ENCODE data around the gene ZCCHC9. TPM values are rescaled to one million over a fixed set of nuclear protein-coding genes. Genes with fewer than 3 reads are reported as not detected.
A peak's percentile ranks its signal among the peaks of the same experiment; 100 is the strongest.
"Not testable (repeated sequence)": the region's sequence is repeated elsewhere in the genome, so short reads cannot be mapped to it uniquely, and the experiment has no call there.

ZCCHC9 gene, protein sequence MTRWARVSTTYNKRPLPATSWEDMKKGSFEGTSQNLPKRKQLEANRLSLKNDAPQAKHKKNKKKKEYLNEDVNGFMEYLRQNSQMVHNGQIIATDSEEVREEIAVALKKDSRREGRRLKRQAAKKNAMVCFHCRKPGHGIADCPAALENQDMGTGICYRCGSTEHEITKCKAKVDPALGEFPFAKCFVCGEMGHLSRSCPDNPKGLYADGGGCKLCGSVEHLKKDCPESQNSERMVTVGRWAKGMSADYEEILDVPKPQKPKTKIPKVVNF
- total RNA-seq, result 10 to 100 TPM; 42.6 to 49.1 TPM

DNA sequence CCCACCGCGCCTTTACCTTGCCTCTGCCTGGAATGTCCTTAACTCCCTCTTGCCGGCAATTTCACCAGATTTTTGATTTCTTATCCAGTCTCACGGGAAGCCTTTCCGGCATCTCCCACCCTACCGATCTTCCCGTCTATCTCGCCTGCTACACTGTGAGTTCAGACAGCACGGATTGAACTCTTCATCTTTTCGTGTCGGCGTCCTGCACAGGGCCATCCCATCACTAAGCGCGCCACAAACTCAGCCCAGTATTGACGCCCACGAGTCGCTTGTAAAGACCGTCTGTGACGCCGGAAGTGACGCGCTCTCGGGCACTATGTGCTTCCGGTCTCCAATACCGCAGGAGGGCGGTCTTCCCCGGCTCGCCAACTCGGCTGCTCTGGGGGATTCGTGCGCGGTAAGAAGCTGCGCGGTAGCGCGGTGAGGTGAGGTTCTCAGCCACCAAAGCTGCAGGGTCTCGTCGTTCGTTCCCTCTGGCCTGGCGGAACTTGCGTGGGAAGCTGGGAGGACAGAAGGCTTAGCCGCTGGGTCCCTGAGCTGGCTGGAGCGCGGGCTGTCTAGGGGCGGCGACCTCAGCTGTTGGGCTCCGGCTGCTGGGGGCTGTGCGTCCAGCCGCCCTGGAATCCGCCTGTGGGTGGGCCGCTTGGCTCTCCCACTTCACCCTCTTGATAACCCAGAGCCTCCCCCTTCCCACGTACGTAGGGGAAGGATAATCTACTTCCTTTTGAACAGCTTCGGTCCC, at the start of gene ZCCHC9:
TSS of gene ZCCHC9 (plus strand) at position 317 of the 745 bp plus-strand sequence. CDS start 3,171 bp downstream, outside the sequence.
- Mint-ChIP-seq H3K4me3 (peak within 1 kb of the TSS; percentile 92), H3K27ac (peak within 1 kb of the TSS; percentile 92), H3K9me3 (no peaks in the 10 kb centered on the region), H3K4me1 (ENCODE audit: low read depth) (peaks cover 61% of the 10 kb centered on the region), H3K27me3 (no peaks in the 10 kb centered on the region), H3K36me3 (peaks cover 12% of the 10 kb centered on the region)
- ChIA-PET CTCF (interaction anchor here (0.6 to 1.9 kb wide), 9 partner anchors 9 to 107 kb away, joined by 3 to 10 read pairs (median 3); no protein-coding TSS in a partner anchor), POLR2A (interaction anchor here (0.5 to 1.8 kb wide), 3 partner anchors 14 to 1774 kb away, joined by 3 to 9 read pairs (median 4); partner anchors contain the start of genes DHFR and MSH3)
- peak; percentile 96 for DNase-seq
- intact Hi-C loops (cut with micrococcal nuclease), result loop anchor here (1.0 to 10.0 kb wide), 9 partner anchors 119 to 977 kb away; partner anchors contain the start of genes DHFR, MSH3, RASGRF2 and RPS23

DNA sequence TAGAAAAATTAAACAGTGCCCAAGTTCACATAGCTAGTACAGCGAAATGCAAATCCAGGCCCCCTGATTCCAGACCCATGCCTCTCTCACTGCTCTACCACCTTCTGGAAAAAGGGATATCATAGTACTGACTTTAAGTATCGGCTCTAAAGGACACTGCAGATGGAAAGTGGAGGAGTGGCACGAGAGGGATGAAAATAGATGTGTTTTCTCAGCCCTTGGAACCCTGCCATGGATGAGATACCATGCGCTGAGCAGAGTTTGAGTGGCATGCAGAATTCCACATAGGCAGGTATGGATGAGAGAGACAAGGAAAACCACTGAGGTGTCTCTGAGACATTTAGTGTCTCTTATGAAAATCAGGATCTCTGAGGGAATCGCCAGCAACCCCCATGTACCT, 49.5 kb upstream of the ZCCHC9 start:
- CTCF ChIA-PET, result interaction anchor here (0.9 kb wide), 1 partner anchor 9 kb away, joined by 3 read pairs; no protein-coding TSS in a partner anchor
- Mint-ChIP-seq H3K9me3 (no peaks in the 10 kb centered on the region), H3K27me3 (no peaks in the 10 kb centered on the region), H3K36me3 (peaks cover 4% of the 10 kb centered on the region), H3K27ac (no peak overlapping the region), H3K4me3 (no peak overlapping the region), H3K4me1 (ENCODE audit: low read depth) (peaks cover 2% of the 10 kb centered on the region)
- no peak for DNase-seq
- intact Hi-C loops (cut with micrococcal nuclease), result no loop called here
- POLR2A ChIA-PET, result no interaction called here

DNA sequence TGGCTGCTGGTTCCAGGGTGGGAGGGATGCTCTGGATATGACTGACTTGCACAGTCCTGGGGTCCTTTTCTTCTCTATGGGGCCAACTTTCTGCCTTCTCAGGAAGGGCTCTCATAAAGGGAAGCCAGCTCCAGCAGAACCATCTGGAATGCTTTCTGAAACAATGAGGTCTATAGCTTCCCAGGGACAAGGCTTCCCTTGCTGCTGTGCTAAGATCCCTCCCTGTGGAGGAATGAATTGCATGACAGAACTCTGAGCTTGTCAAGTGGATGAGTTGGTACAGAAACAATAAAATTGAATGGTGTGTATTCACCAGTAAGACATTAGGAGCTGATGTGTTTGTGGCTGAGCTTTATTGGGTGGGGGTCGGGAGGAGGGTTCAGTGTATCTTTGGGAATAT, 48.5 kb upstream of the ZCCHC9 start:
- ChIA-PET POLR2A (no interaction called here), CTCF (interaction anchor here (0.9 to 1.4 kb wide), 2 partner anchors 10 to 87 kb away, joined by 3 read pairs; no protein-coding TSS in a partner anchor)
- Mint-ChIP-seq H3K9me3 (no peaks in the 10 kb centered on the region), H3K27ac (no peak overlapping the region), H3K36me3 (peaks cover 7% of the 10 kb centered on the region), H3K4me1 (ENCODE audit: low read depth) (peaks cover 2% of the 10 kb centered on the region), H3K27me3 (no peaks in the 10 kb centered on the region), H3K4me3 (no peak overlapping the region)
- intact Hi-C loops (cut with micrococcal nuclease), result no loop called here
- DNase-seq, result no peak

DNA sequence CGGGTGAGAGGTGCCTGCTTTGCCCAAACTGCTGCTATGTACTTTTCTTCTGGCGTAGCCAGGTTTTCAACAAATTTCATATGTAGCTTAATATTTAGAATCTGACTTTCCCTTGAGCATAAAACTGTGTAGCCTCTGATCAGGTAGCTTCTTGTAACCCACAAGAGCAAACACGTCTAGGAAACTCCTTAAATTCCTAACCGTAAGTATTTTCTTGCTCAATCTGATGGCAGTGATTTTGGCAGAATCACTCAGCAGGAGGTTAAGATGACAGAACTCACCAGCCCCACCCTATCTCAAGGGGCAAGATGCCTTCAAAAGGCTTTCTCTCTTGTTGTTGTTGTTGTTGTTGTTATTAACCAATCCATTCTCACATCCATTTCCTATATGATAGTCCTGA, 47.5 kb upstream of the ZCCHC9 start:
- Mint-ChIP-seq H3K4me3 (no peak overlapping the region), H3K27me3 (no peaks in the 10 kb centered on the region), H3K4me1 (ENCODE audit: low read depth) (peaks cover 2% of the 10 kb centered on the region), H3K9me3 (no peaks in the 10 kb centered on the region), H3K27ac (no peak overlapping the region), H3K36me3 (peaks cover 7% of the 10 kb centered on the region)
- POLR2A ChIA-PET, result no interaction called here
- intact Hi-C loops (cut with micrococcal nuclease), result no loop called here
- CTCF ChIA-PET, result interaction anchor here (1.4 kb wide), 1 partner anchor 88 kb away, joined by 3 read pairs; no protein-coding TSS in a partner anchor
- no peak for DNase-seq

DNA sequence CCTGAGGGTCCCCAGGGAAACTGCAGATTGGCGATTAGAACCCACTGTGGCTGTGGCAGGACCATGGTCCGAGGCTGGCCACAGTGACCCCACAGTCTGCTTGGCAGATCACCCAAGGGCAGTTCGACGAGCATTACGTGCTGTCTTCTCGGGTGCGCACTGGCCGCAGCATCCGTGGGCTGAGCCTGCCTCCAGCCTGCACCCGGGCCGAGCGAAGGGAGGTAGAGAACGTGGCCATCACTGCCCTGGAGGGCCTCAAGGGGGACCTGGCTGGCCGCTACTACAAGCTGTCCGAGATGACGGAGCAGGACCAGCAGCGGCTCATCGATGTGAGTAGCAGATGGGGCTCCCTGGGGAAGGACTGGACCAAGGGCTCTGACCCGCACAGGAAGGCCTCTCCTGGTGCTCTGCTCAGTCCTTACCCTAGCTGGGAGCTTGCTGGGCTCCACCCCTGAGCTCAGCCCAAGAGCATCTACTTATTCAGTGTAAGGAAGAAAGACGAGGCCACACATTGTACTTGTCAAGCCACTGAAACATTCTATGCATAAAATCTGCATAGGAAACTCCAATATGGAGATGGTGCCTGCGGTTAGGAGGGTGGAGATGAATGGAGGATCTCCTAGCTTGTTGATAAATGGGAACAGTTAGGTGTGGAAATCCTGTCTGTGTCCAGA, 46.4 kb upstream of the ZCCHC9 start:
- intact Hi-C loops (cut with micrococcal nuclease), result no loop called here
- Mint-ChIP-seq H3K27ac (no peak overlapping the region), H3K4me1 (ENCODE audit: low read depth) (peaks cover 2% of the 10 kb centered on the region), H3K36me3 (peaks cover 14% of the 10 kb centered on the region), H3K27me3 (no peaks in the 10 kb centered on the region), H3K9me3 (peaks cover 5% of the 10 kb centered on the region), H3K4me3 (no peak overlapping the region)
- POLR2A ChIA-PET, result no interaction called here
- DNase-seq, result no peak
- CTCF ChIA-PET, result interaction anchor here (1.2 kb wide), 1 partner anchor 44 kb away, joined by 3 read pairs; no protein-coding TSS in a partner anchor

DNA sequence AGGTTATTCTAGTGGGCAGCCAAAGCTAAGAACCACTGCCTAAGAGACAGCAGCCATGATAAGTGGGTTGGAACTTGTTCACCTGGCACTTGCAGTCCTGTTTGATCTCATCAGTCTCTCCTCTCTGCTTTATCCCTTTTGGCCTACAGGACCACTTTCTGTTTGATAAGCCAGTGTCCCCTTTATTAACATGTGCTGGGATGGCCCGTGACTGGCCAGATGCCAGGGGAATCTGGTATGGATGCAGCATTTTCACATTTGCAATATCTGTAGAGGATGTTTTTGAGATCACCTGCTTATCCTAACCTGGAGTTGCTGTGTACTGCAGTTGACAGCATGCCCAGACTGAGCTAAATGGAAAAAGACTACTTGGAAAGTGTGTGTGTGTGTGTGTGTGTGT, 44.6 kb upstream of the ZCCHC9 start:
- Mint-ChIP-seq H3K27me3 (no peaks in the 10 kb centered on the region), H3K27ac (no peak overlapping the region), H3K9me3 (peaks cover 19% of the 10 kb centered on the region), H3K4me1 (ENCODE audit: low read depth) (peaks cover 2% of the 10 kb centered on the region), H3K4me3 (no peak overlapping the region), H3K36me3 (peaks cover 22% of the 10 kb centered on the region)
- intact Hi-C loops (cut with micrococcal nuclease), result no loop called here
- ChIA-PET POLR2A (interaction anchor here (0.6 kb wide), 1 partner anchor 719 kb away, joined by 4 read pairs; no protein-coding TSS in a partner anchor), CTCF (interaction anchor here (1.5 kb wide), 1 partner anchor 61 kb away, joined by 3 read pairs; no protein-coding TSS in a partner anchor)
- no peak for DNase-seq

DNA sequence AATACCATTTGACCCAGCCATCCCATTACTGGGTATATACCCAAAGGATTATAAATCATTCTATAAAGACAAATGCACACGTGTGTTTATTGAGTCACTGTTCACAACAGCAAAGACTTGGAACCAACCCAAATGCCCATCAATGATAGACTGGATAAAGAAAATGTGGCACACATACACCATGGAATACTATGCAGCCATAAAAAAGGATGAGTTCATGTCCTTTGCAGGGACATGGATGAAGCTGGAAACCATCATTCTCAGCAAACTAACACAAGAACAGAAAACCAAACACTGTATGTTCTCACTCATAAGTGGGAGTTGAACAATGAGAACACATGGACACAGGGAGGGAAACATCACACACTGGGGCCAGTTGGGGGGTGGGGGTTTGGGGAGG, 38.6 kb upstream of the ZCCHC9 start:
- H3K4me1 Mint-ChIP-seq (ENCODE audit: low read depth); CTCF ChIA-PET; intact Hi-C loops (cut with micrococcal nuclease); H3K4me3 Mint-ChIP-seq; POLR2A ChIA-PET; H3K27ac Mint-ChIP-seq; DNase-seq; H3K27me3 Mint-ChIP-seq: not testable (repeated sequence)
- Mint-ChIP-seq H3K36me3 (peaks cover 44% of the 10 kb centered on the region), H3K9me3 (peaks cover 36% of the 10 kb centered on the region)

DNA sequence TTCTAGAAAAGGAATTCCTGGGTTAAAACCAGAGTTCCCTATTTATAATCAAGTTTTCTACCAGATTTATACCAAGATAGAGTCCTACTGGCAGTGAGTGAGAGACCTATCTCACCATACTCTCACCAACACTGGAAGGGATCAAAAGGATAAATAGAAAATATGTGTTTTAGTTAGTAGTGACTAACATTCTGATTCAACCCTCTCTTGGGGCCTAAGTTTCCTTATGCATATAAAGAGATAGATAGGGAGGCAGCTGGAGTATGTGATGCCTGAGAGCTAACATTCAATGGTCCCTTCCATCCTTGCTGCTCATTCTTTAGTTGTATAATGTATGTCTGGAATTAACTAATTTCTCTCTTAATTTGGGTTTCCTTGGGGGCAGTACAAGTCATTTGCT, 36.3 kb upstream of the ZCCHC9 start:
- H3K4me3 Mint-ChIP-seq, result no peak overlapping the region
- ChIA-PET POLR2A (no interaction called here), CTCF (interaction anchor here (0.7 kb wide), 1 partner anchor 99 kb away, joined by 3 read pairs; no protein-coding TSS in a partner anchor)
- H3K9me3 Mint-ChIP-seq, result peaks cover 30% of the 10 kb centered on the region
- H3K27me3 Mint-ChIP-seq, result no peaks in the 10 kb centered on the region
- peaks cover 36% of the 10 kb centered on the region for H3K36me3 Mint-ChIP-seq
- H3K27ac Mint-ChIP-seq, result no peak overlapping the region
- intact Hi-C loops (cut with micrococcal nuclease), result no loop called here
- no peak for DNase-seq
- H3K4me1 Mint-ChIP-seq (ENCODE audit: low read depth), result no peaks in the 10 kb centered on the region

DNA sequence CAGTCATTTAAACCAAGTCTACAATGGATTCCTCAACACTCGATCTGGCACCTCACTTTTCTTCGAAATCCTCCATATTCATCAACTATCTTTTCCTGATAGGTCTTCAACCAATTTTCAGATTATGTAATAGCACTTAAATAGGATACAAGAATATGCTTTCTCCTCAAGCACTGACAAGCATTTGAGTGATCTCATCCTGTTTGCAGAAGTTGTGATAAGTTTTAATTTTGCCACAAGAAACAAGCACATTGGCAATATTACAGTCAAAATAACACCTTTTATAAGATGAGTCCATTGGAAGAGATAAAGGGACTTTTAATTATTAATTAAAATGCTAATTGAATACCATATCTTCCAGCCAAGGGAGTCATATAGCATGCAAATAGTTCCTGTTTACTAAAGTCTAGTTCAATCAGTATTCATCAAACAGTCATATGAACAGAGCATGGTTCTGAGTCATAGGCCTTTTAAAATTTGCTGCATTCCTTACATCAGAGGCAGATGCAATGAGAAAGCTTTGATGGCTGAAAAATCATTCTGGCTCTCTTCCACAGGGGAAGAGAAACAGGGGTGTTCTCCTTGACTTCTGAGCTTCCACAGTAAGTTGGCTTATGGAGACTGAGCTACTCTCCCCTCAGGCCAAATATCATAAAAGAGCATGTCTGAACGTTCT, 32.7 kb upstream of the ZCCHC9 start:
- H3K4me1 Mint-ChIP-seq (ENCODE audit: low read depth), result peaks cover 7% of the 10 kb centered on the region
- CTCF ChIA-PET, result interaction anchor here (1.5 kb wide), 1 partner anchor 31 kb away, joined by 5 read pairs; no protein-coding TSS in a partner anchor
- intact Hi-C loops (cut with micrococcal nuclease), result no loop called here
- H3K4me3 Mint-ChIP-seq, result no peak overlapping the region
- peaks cover 34% of the 10 kb centered on the region for H3K36me3 Mint-ChIP-seq
- POLR2A ChIA-PET, result no interaction called here
- H3K9me3 Mint-ChIP-seq, result peaks cover 23% of the 10 kb centered on the region
- no peak for DNase-seq
- H3K27ac Mint-ChIP-seq, result no peak overlapping the region
- H3K27me3 Mint-ChIP-seq, result no peaks in the 10 kb centered on the region

DNA sequence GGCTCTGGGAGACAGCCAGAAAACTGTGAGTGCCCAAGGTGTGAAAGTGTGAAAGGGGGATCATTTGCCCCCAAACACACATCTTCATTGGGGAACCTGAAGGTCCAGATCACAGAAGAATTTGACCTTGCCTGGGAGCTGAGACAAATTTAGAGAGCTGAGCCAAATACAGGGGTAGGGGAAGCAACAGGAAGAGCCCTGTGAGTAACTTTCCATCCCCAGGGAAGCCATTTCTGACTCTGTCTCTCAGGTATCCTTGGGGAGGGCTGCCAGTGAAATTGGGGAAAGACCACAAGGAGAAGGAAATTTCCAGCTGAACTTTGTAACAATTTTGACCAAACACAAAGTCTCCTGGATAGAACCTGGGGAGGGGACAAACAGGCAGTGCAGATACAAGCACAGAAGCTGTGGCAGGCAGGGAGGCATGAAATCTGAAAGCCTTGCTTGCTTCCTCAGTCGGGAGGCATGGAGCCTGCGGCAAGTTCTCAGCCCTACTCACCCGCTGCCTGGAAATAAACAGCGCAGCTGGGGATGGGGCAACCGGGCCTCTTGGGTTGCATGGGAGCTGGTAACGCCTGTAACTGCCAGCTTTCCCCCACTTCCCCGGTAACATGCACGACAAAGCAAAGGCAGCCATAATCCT, 31.5 kb upstream of the ZCCHC9 start:
- no peak for DNase-seq
- H3K36me3 Mint-ChIP-seq, result peaks cover 37% of the 10 kb centered on the region
- no peak overlapping the region for H3K4me3 Mint-ChIP-seq
- peaks cover 7% of the 10 kb centered on the region for H3K4me1 Mint-ChIP-seq (ENCODE audit: low read depth)
- H3K9me3 Mint-ChIP-seq, result peaks cover 35% of the 10 kb centered on the region
- no peak overlapping the region for H3K27ac Mint-ChIP-seq
- POLR2A ChIA-PET, result no interaction called here
- CTCF ChIA-PET, result interaction anchor here (0.5 to 1.5 kb wide), 2 partner anchors 30 to 480 kb away, joined by 3 to 5 read pairs; no protein-coding TSS in a partner anchor
- intact Hi-C loops (cut with micrococcal nuclease), result no loop called here
- no peaks in the 10 kb centered on the region for H3K27me3 Mint-ChIP-seq

DNA sequence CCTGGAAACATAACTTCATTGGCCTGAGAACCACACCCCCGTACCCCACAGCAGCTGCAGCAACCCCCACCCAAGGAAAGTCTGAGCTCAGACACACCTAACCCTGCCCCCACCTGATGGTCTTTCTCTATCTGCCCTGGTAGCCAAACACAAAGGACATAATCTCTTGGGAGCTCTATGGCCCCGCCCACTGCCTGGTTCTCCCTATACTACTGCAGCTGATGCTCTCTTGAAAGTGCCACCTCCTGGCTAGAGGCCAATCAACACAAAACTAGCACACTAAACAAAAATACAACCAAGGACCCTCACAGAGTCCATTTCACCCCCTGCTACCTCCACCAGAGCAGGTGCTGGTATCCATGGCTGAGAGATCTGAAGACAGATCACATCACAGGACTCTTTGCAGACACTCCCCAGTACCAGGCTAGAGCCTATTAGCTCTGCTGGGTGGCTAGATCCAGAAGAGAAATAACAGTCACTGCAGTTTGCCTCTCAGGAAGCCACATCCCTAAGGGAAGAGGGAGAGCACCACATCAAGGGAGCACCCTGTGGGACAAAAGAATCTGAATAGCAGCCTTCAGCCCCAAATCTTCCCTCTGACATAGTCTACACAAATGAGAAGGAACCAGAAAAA, 30.9 kb upstream of the ZCCHC9 start:
- CTCF ChIA-PET, result interaction anchor here (0.5 to 1.5 kb wide), 2 partner anchors 29 to 479 kb away, joined by 3 to 5 read pairs; no protein-coding TSS in a partner anchor
- peaks cover 41% of the 10 kb centered on the region for H3K9me3 Mint-ChIP-seq
- POLR2A ChIA-PET; DNase-seq; H3K27ac Mint-ChIP-seq; intact Hi-C loops (cut with micrococcal nuclease); H3K4me1 Mint-ChIP-seq (ENCODE audit: low read depth); H3K27me3 Mint-ChIP-seq; H3K4me3 Mint-ChIP-seq: not testable (repeated sequence)
- peaks cover 43% of the 10 kb centered on the region for H3K36me3 Mint-ChIP-seq
